ENCODE data around the gene RARG. TPM values are rescaled to one million over a fixed set of nuclear protein-coding genes. Genes with fewer than 3 reads are reported as not detected.
A peak's percentile ranks its signal among the peaks of the same experiment; 100 is the strongest.

The RARG gene
- total RNA-seq, 2 experiments from 2014 or later = 19.7 to 20.3 TPM

DNA sequence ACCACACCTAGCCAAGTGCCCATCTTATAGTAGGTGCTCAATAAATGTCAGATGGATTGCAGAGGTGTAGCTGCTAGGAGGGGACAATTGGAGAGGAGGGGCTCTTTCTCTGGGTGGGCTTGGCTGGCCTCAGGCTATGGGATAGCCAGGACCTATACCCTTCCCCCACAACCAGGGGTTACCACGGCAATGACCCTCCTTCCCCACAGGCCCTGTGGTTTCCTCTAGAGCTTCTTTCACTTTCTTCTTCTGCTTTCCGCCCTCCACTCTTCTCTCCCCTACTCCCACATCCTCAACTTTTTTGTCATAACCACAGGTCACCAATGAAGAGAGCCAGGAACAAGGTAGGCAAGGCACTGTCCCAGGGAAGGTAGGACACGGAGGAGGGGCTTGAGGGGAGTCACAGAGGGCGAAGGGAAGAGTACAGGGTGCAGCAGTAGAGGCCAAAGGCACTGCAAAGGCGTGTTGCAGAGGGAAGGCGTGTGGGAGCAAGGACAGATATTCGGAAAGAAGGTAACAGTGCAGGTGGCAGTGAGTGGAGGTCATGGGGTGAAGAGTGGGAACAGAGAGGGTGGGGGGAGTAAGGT lies 23.0 kb downstream of the RARG start:
- Mint-ChIP-seq H3K9me3 (no peaks in the 10 kb centered on the region), H3K27ac (peak overlapping the region; percentile 85), H3K36me3 (ENCODE audit: low read depth) (peaks cover 37% of the 10 kb centered on the region), H3K27me3 (no peaks in the 10 kb centered on the region), H3K4me1 (ENCODE audit: low read depth) (peaks cover 63% of the 10 kb centered on the region), H3K4me3 (peak overlapping the region; percentile 60)
- DNase-seq = peak; percentile 61
- ATAC-seq = peak; percentile 17
- TF ChIP-seq, protein P1, sequence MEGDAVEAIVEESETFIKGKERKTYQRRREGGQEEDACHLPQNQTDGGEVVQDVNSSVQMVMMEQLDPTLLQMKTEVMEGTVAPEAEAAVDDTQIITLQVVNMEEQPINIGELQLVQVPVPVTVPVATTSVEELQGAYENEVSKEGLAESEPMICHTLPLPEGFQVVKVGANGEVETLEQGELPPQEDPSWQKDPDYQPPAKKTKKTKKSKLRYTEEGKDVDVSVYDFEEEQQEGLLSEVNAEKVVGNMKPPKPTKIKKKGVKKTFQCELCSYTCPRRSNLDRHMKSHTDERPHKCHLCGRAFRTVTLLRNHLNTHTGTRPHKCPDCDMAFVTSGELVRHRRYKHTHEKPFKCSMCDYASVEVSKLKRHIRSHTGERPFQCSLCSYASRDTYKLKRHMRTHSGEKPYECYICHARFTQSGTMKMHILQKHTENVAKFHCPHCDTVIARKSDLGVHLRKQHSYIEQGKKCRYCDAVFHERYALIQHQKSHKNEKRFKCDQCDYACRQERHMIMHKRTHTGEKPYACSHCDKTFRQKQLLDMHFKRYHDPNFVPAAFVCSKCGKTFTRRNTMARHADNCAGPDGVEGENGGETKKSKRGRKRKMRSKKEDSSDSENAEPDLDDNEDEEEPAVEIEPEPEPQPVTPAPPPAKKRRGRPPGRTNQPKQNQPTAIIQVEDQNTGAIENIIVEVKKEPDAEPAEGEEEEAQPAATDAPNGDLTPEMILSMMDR (IDR thresholded peaks at IDR 0.05) = no peak
- POLR2A ChIA-PET = interaction anchor here (1.0 to 8.1 kb wide), 11 partner anchors 8 to 111 kb away, joined by 3 to 78 read pairs (median 5); partner anchors contain the start of genes CSAD, ESPL1, RARG and ZNF740
- intact Hi-C loops (cut with micrococcal nuclease) = loop anchor here (5.0 kb wide), 1 partner anchor 52 kb away; no protein-coding TSS in a partner anchor
- CTCF ChIA-PET = interaction anchor here (0.7 to 9.7 kb wide), 17 partner anchors 9 to 265 kb away, joined by 3 to 213 read pairs (median 5); partner anchors contain the start of genes AAAS, CSAD, ESPL1 and ZNF740

DNA sequence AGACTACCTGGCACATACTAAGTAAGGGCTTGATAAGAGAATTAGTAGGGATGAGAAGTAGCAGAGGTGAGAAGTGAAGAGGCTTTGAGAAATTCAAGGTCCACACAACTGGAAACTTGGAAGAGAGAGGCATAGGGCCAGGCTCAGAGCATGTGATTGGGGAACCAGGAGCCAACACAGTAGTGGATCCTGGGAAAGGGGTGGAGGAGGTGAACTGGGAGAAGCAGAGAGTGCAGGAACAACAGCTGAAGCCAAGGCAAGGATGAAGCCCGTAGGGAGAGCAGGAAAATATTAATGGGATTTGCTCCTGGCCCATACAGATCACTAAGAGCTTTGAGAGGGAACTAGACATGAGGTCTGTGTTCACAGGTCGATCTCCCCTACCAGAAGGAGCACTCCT lies 23.6 kb downstream of the RARG start:
- ATAC-seq = no peak
- H3K27me3 Mint-ChIP-seq = no peaks in the 10 kb centered on the region
- no peaks in the 10 kb centered on the region for H3K9me3 Mint-ChIP-seq
- POLR2A ChIA-PET = interaction anchor here (1.0 to 8.1 kb wide), 10 partner anchors 8 to 112 kb away, joined by 3 to 78 read pairs (median 6); partner anchors contain the start of genes CSAD, ESPL1, RARG and ZNF740
- CTCF ChIA-PET = interaction anchor here (0.7 to 9.7 kb wide), 14 partner anchors 12 to 266 kb away, joined by 3 to 213 read pairs (median 4); partner anchors contain the start of genes AAAS, CSAD, ESPL1 and ZNF740
- peak overlapping the region; percentile 6 for H3K4me3 Mint-ChIP-seq
- peaks cover 40% of the 10 kb centered on the region for H3K36me3 Mint-ChIP-seq (ENCODE audit: low read depth)
- intact Hi-C loops (cut with micrococcal nuclease) = loop anchor here (5.0 kb wide), 1 partner anchor 51 kb away; no protein-coding TSS in a partner anchor
- no peak for DNase-seq
- TF ChIP-seq, protein P1 (IDR thresholded peaks at IDR 0.05) = no peak
- peaks cover 63% of the 10 kb centered on the region for H3K4me1 Mint-ChIP-seq (ENCODE audit: low read depth)
- H3K27ac Mint-ChIP-seq = peak overlapping the region; percentile 85

DNA sequence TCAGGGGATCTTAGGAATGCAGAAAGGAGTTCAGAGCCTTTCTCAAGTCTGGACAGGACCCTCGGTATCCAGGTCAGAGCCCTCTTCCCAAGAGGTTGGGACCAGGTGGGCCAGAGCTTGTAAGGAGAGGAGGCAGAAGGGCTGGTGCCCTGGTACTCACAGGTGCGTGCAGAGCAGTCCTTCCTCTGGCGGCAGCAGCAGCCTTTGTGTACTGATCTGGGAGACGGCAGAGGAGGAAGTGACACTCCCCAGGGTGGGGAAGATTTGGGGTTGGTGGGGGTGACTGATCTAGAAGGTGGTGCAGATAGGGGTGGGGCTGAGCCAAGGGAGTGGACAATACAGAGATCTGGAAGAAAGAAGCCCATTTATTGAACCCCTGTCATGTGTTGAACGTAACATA lies 25.0 kb downstream of the RARG start, which contains the start of gene ITGB7:
Gene ITGB7 (minus strand): TSS at position 210 of the 400 bp plus-strand sequence. CDS start 6,808 bp downstream, outside the sequence.
- H3K36me3 Mint-ChIP-seq (ENCODE audit: low read depth) = peaks cover 36% of the 10 kb centered on the region
- ATAC-seq (peak; percentile 78), DNase-seq (peak; percentile 87)
- H3K4me3 Mint-ChIP-seq = peak within 1 kb of the TSS; percentile 93
- POLR2A ChIA-PET = interaction anchor here (0.7 to 8.1 kb wide), 8 partner anchors 9 to 64 kb away, joined by 3 to 78 read pairs (median 4); partner anchors contain the start of genes CSAD, ESPL1 and ZNF740
- intact Hi-C loops (cut with micrococcal nuclease) = loop anchor here (5.0 kb wide), 1 partner anchor 50 kb away; no protein-coding TSS in a partner anchor
- H3K27ac Mint-ChIP-seq = peak within 1 kb of the TSS; percentile 91
- CTCF ChIA-PET = interaction anchor here (0.9 to 4.8 kb wide), 7 partner anchors 9 to 141 kb away, joined by 3 to 24 read pairs (median 4); partner anchors contain the start of gene AAAS
- no peaks in the 10 kb centered on the region for H3K27me3 Mint-ChIP-seq
- TF ChIP-seq, protein P1 (IDR thresholded peaks at IDR 0.05) = no peak
- H3K9me3 Mint-ChIP-seq = no peaks in the 10 kb centered on the region
- peaks cover 63% of the 10 kb centered on the region for H3K4me1 Mint-ChIP-seq (ENCODE audit: low read depth)

DNA sequence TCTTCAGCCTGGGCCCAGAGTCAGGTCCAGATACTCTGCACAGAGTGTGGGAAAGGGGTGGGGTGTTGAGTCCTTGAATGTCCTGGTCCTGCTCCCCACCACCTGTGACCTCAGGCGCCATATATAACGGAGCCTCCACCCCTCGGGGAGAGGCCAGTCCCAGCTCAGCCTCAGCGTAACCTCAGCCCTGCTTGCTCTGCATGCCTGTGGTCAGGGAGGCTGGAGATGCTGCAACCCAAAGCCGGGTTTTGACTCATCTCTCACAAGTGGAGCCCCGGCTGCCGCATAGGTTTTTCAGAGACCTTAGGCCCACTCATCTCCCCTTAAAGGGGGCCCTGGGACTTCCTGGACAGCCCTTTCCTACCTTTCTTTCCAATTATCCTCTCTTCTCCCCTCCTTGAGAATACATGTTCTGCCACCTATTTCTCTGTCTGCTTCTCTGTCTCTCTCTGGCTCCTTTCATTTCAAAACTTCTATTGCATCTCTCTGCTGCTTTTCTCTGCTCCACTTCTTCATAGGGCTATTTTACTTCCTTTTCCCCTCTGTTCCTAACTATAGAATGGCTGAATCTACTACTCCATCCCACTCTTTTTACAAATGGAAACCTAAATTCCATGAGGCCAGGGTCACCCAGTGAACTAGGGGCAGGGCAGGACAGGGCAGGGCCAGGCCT lies 26.1 kb downstream of the RARG start:
- CTCF ChIA-PET = interaction anchor here (0.8 to 4.8 kb wide), 10 partner anchors 8 to 116 kb away, joined by 3 to 24 read pairs (median 4); partner anchors contain the start of genes AAAS and ESPL1
- Mint-ChIP-seq H3K36me3 (ENCODE audit: low read depth) (peaks cover 35% of the 10 kb centered on the region), H3K9me3 (no peaks in the 10 kb centered on the region), H3K27ac (peak overlapping the region; percentile 91), H3K4me3 (peak overlapping the region; percentile 93), H3K27me3 (no peaks in the 10 kb centered on the region), H3K4me1 (ENCODE audit: low read depth) (peaks cover 68% of the 10 kb centered on the region)
- ATAC-seq (peak; percentile 72), DNase-seq (peak; percentile 92)
- POLR2A ChIA-PET = interaction anchor here (1.0 to 8.1 kb wide), 7 partner anchors 10 to 67 kb away, joined by 3 to 78 read pairs (median 4); partner anchors contain the start of gene ESPL1
- TF ChIP-seq, protein P1 (IDR thresholded peaks at IDR 0.05) = no peak
- intact Hi-C loops (cut with micrococcal nuclease) = loop anchor here (5.0 kb wide), 1 partner anchor 49 kb away; no protein-coding TSS in a partner anchor
